HepG2 (cell line): Measurements from ENCODE around the gene ARL2.

Source experiments
- CHCHD3 ChIP-seq: sonication (generic); formaldehyde crosslinking; IDR thresholded peaks from 2 replicates; pipeline ENCODE4 v1.8.0; 2022; ENCODE audit warnings: mild to moderate bottlenecking, missing genetic modification reagents, moderate library complexity
- NFYB ChIP-seq: sonication (generic); formaldehyde crosslinking; IDR thresholded peaks from 2 replicates; pipeline ENCODE4 v1.4.0; 2020; ENCODE audit warnings: missing genetic modification reagents
- POLR2A ChIP-seq, 2 experiments: IDR thresholded peaks; 2 replicates each; pipeline ENCODE4 v1.6.1; 2011; ENCODE audit warnings: low read depth in 2 of 2, low read length in 2 of 2, mild to moderate bottlenecking in 1 of 2, moderate library complexity in 1 of 2; ENCODE audit not compliant: insufficient read depth in 1 of 2
- POLR2AphosphoS5 ChIP-seq: IDR thresholded peaks from 2 replicates; pipeline ENCODE4 v1.6.1; 2012; ENCODE audit warnings: low read depth, low read length
- RFX5 ChIP-seq: IDR thresholded peaks from 2 replicates; pipeline ENCODE4 v1.6.1; 2011; ENCODE audit warnings: low read depth, low read length, improper control_type of control experiment
- SMARCE1 ChIP-seq: fragments of 450-650 bp; IDR thresholded peaks from 2 replicates; pipeline ENCODE4 v1.6.1; 2017; ENCODE audit warnings: borderline replicate concordance
- SRSF1 ChIP-seq: fragments of 200-400 bp; formaldehyde crosslinking; optimal IDR thresholded peaks from 2 replicates; pipeline ENCODE3; 2017; ENCODE audit warnings: mild to moderate bottlenecking, low read depth, low read length, moderate library complexity
- ZNF546 ChIP-seq: sonication (generic); formaldehyde crosslinking; conservative IDR thresholded peaks from 2 replicates; pipeline ENCODE4 v1.8.1; 2023; ENCODE audit warnings: mild to moderate bottlenecking, missing genetic modification reagents
- TF ChIP-seq, protein P1 (sequence below): sonication (generic); formaldehyde crosslinking; IDR thresholded peaks from 2 replicates; pipeline ENCODE4 v1.9.0; 2021; ENCODE audit warnings: mild to moderate bottlenecking, missing genetic modification reagents
- TF ChIP-seq, protein P2 (sequence below): sonication (generic); formaldehyde crosslinking; IDR thresholded peaks from 2 replicates; pipeline ENCODE4 v1.4.0; 2020; ENCODE audit warnings: missing genetic modification reagents
- TF ChIP-seq, protein P3 (sequence below), 2 experiments: sonication (generic) in 1 of 2; formaldehyde crosslinking in 1 of 2; IDR thresholded peaks; 2 replicates each; pipeline versions ENCODE4 v1.5.1 to v1.6.1; 2011 to 2020; ENCODE audit warnings: borderline replicate concordance in 1 of 2, low read depth in 1 of 2, low read length in 1 of 2, mild to moderate bottlenecking in 1 of 2, missing genetic modification reagents in 1 of 2, moderate library complexity in 1 of 2
- TF ChIP-seq, protein P4 (sequence below): IDR thresholded peaks from 2 replicates; pipeline ENCODE4 v1.6.1; 2016; ENCODE audit warnings: mild to moderate bottlenecking, missing biosample characterization, missing genetic modification reagents
- TF ChIP-seq, protein P5 (sequence below): sonication (generic); formaldehyde crosslinking; IDR thresholded peaks from 2 replicates; pipeline ENCODE4 v1.5.0; 2020; ENCODE audit warnings: mild to moderate bottlenecking, missing genetic modification reagents, moderate library complexity
- TF ChIP-seq, protein P6 (sequence below): sonication (generic); formaldehyde crosslinking; conservative IDR thresholded peaks from 2 replicates; pipeline ENCODE4 v1.4.0; 2020; ENCODE audit warnings: missing genetic modification reagents

DNA sequence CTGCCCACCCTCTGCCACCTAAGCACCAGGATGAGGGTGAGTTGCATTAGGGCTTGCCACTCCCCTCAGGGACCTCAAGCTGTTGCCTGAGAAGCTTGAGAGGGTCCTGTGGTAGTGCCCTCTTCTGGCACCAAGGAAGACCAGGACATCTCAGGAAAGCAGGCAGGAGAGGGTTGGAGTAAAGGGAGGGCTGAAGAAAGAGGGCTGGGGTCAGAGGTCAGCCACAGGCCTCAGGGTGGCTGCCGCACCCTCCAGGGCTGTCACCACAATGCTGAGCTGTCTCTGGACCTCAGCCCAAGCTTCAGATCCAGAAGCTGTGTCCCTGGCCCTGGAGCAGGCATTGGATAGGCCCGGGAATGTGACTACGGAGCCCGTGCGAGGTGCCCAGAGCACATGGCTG is 31.1 kb downstream of the ARL2 start:
- TF ChIP-seq, protein P1, sequence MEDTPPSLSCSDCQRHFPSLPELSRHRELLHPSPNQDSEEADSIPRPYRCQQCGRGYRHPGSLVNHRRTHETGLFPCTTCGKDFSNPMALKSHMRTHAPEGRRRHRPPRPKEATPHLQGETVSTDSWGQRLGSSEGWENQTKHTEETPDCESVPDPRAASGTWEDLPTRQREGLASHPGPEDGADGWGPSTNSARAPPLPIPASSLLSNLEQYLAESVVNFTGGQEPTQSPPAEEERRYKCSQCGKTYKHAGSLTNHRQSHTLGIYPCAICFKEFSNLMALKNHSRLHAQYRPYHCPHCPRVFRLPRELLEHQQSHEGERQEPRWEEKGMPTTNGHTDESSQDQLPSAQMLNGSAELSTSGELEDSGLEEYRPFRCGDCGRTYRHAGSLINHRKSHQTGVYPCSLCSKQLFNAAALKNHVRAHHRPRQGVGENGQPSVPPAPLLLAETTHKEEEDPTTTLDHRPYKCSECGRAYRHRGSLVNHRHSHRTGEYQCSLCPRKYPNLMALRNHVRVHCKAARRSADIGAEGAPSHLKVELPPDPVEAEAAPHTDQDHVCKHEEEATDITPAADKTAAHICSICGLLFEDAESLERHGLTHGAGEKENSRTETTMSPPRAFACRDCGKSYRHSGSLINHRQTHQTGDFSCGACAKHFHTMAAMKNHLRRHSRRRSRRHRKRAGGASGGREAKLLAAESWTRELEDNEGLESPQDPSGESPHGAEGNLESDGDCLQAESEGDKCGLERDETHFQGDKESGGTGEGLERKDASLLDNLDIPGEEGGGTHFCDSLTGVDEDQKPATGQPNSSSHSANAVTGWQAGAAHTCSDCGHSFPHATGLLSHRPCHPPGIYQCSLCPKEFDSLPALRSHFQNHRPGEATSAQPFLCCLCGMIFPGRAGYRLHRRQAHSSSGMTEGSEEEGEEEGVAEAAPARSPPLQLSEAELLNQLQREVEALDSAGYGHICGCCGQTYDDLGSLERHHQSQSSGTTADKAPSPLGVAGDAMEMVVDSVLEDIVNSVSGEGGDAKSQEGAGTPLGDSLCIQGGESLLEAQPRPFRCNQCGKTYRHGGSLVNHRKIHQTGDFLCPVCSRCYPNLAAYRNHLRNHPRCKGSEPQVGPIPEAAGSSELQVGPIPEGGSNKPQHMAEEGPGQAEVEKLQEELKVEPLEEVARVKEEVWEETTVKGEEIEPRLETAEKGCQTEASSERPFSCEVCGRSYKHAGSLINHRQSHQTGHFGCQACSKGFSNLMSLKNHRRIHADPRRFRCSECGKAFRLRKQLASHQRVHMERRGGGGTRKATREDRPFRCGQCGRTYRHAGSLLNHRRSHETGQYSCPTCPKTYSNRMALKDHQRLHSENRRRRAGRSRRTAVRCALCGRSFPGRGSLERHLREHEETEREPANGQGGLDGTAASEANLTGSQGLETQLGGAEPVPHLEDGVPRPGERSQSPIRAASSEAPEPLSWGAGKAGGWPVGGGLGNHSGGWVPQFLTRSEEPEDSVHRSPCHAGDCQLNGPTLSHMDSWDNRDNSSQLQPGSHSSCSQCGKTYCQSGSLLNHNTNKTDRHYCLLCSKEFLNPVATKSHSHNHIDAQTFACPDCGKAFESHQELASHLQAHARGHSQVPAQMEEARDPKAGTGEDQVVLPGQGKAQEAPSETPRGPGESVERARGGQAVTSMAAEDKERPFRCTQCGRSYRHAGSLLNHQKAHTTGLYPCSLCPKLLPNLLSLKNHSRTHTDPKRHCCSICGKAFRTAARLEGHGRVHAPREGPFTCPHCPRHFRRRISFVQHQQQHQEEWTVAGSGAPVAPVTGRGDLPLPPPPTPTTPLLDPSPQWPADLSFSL (CRISPR knock-in tag): no peak
- TF ChIP-seq, protein P2, sequence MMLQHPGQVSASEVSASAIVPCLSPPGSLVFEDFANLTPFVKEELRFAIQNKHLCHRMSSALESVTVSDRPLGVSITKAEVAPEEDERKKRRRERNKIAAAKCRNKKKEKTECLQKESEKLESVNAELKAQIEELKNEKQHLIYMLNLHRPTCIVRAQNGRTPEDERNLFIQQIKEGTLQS (CRISPR knock-in tag): no peak
- TF ChIP-seq, protein P3, sequence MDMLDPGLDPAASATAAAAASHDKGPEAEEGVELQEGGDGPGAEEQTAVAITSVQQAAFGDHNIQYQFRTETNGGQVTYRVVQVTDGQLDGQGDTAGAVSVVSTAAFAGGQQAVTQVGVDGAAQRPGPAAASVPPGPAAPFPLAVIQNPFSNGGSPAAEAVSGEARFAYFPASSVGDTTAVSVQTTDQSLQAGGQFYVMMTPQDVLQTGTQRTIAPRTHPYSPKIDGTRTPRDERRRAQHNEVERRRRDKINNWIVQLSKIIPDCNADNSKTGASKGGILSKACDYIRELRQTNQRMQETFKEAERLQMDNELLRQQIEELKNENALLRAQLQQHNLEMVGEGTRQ (IDR thresholded peaks at IDR 0.05; ENCODE audit: low read depth, low read length): no peak
- TF ChIP-seq, protein P3 (CRISPR knock-in tag; IDR thresholded peaks at IDR 0.05; ENCODE audit: borderline replicate concordance): no peak
- TF ChIP-seq SMARCE1 (no peak), CHCHD3 (no peak), ZNF546 (no peak), RFX5 (no peak), NFYB (CRISPR knock-in tag) (no peak), POLR2AphosphoS5 (no peak), SRSF1 (no peak), POLR2A (IDR thresholded peaks at IDR 0.05; ENCODE audit: insufficient read depth in 1 of 2, low read depth in 2 of 2, low read length in 2 of 2) (no peak)
- TF ChIP-seq, protein P4, sequence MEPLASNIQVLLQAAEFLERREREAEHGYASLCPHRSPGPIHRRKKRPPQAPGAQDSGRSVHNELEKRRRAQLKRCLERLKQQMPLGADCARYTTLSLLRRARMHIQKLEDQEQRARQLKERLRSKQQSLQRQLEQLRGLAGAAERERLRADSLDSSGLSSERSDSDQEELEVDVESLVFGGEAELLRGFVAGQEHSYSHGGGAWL (CRISPR knock-in tag): no peak
- TF ChIP-seq, protein P5, sequence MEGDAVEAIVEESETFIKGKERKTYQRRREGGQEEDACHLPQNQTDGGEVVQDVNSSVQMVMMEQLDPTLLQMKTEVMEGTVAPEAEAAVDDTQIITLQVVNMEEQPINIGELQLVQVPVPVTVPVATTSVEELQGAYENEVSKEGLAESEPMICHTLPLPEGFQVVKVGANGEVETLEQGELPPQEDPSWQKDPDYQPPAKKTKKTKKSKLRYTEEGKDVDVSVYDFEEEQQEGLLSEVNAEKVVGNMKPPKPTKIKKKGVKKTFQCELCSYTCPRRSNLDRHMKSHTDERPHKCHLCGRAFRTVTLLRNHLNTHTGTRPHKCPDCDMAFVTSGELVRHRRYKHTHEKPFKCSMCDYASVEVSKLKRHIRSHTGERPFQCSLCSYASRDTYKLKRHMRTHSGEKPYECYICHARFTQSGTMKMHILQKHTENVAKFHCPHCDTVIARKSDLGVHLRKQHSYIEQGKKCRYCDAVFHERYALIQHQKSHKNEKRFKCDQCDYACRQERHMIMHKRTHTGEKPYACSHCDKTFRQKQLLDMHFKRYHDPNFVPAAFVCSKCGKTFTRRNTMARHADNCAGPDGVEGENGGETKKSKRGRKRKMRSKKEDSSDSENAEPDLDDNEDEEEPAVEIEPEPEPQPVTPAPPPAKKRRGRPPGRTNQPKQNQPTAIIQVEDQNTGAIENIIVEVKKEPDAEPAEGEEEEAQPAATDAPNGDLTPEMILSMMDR (CRISPR knock-in tag): no peak
- TF ChIP-seq, protein P6, sequence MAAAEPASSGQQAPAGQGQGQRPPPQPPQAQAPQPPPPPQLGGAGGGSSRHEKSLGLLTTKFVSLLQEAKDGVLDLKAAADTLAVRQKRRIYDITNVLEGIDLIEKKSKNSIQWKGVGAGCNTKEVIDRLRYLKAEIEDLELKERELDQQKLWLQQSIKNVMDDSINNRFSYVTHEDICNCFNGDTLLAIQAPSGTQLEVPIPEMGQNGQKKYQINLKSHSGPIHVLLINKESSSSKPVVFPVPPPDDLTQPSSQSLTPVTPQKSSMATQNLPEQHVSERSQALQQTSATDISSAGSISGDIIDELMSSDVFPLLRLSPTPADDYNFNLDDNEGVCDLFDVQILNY (CRISPR knock-in tag): no peak
